GM18505 (cell line): ENCODE data around the gene ADAM19.
A peak's percentile ranks its signal among the peaks of the same experiment; 100 is the strongest.

Experiments used
- ATAC-seq: cut with Tn5 transposase; IDR thresholded peaks from one replicate; pipeline ENCODE4 v1.9.1; 2021; ENCODE audit not compliant: unreplicated experiment
- POLR2A ChIP-seq: IDR thresholded peaks from 4 replicates; pipeline ENCODE4 v1.6.1; 2011; ENCODE audit warnings: borderline replicate concordance; ENCODE audit not compliant: insufficient read depth, insufficient read length; ENCODE audit errors: extremely low read depth

The ADAM19 gene, protein sequence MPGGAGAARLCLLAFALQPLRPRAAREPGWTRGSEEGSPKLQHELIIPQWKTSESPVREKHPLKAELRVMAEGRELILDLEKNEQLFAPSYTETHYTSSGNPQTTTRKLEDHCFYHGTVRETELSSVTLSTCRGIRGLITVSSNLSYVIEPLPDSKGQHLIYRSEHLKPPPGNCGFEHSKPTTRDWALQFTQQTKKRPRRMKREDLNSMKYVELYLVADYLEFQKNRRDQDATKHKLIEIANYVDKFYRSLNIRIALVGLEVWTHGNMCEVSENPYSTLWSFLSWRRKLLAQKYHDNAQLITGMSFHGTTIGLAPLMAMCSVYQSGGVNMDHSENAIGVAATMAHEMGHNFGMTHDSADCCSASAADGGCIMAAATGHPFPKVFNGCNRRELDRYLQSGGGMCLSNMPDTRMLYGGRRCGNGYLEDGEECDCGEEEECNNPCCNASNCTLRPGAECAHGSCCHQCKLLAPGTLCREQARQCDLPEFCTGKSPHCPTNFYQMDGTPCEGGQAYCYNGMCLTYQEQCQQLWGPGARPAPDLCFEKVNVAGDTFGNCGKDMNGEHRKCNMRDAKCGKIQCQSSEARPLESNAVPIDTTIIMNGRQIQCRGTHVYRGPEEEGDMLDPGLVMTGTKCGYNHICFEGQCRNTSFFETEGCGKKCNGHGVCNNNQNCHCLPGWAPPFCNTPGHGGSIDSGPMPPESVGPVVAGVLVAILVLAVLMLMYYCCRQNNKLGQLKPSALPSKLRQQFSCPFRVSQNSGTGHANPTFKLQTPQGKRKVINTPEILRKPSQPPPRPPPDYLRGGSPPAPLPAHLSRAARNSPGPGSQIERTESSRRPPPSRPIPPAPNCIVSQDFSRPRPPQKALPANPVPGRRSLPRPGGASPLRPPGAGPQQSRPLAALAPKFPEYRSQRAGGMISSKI

DNA sequence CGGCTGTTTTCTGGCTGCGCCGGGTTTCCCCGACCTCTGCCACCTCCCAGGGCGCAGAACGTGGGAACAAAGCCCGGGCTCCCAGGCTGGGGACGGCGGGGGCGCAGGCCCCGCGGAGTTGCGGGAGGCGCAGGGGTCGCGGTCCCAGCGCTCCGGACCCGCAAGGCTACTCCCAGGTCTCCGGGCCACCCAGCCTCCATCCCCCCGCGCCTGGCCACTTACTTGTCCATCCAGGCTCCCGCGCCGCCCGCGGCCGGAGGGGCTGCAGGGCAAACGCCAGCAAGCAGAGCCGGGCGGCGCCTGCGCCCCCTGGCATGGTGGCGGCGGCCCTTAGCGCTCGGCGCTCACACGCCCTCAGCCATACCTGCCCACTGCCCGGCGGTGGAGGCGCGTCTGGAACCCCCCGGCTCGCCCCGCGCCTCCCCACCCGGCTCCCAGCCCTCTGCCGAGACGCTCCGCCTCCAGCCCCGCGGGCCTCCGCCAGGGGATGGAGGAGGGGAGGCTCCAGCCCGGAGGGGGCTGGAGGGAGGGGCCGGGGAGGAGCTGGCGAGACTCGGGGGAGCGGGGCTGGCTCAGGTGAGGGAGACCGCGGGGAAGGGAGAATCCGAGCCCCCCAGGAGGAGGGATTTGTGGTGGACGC is at the start of gene ADAM19:
Gene ADAM19 (minus strand): TSS at position 395 of the 640 bp plus-strand sequence. CDS start 79 bp downstream, at position 316.
- ATAC-seq, result peak; percentile 40
- TF ChIP-seq POLR2A, result peak; percentile 70

DNA sequence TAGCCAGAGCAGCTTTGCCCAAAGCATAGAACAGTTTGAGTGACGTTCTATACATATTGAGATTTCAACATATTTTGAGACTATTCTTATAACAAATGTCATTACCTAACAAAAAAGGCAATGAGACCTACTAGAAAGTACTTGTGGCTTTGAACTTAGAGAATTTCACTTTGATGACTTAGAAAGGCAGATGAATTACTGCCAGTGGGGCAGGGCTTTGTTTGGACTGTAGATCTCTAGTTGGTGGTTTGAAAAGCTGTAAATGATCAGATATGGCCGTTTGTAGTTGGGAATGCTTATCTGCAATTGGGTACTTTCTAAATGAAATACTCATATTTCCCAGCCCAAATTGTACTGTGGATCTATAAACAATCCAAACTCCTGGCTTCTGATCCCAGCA is 48.6 kb upstream of the ADAM19 start:
- no peak for TF ChIP-seq POLR2A
- no peak for ATAC-seq

DNA sequence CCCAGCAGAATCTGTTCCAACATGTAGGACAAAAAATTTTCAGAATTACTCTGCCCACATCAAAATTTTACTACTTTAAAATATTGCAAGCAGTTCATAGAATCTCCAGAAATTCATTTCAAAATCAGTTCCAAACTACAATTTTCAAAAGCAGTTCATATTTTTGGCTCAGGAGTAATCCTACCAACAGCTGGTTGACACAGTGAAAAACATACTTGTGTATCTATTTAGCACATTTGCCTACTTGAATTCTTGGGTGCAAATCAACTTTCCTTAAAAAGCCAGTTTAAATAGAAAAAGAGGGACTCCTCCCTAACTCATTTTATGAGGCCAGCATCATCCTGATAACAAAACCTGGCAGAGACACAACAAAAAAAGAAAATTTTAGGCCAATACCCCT is 45.2 kb upstream of the ADAM19 start:
- no peak for TF ChIP-seq POLR2A
- no peak for ATAC-seq

DNA sequence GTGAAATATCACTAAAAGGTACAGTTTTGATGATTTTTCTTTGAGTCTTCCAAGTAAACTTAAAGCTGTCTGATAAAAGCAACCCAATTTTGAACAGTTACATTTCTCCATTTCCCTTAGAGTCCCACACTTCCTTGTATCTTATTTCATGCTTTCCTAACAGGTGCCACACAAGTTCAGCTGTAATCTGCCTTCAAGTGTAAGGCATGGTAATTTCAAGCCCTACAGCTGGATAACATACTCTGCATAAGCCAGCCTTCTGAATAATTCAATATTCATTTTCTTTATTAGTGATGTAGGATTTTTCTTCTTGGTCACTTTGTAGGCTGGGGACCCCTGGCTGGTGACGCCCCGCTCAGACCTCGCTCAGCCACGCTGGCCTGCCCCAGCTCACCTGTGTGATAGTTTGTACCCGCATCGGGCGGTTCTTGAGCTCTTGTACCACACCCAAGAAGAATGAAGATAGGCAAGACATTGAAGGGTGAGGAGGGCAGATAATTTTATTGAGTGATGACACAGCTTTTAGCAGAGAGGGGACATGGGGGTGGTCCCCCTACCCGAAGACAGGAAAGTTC is 42.7 kb upstream of the ADAM19 start:
- no peak for TF ChIP-seq POLR2A
- ATAC-seq, result no peak

DNA sequence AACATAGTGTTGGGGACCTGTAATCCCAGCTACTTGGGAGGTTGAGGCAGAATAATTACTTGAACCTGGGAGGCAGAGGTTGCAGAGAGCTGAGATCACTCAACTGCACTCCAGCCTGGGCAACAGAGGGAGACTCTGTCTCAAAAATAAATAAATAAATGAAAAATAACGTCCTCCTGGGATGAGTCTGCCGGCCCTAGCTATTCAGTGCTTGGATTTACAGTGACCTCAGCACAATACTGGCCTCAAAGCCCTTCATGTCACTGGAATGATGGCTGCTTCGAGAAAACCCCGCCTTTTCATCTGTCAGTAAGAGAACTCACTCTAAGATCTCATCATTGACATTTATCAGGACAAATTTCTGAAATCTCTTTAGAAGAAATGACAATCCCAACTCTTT is 41.2 kb upstream of the ADAM19 start:
- ATAC-seq, result no peak
- TF ChIP-seq POLR2A, result no peak

DNA sequence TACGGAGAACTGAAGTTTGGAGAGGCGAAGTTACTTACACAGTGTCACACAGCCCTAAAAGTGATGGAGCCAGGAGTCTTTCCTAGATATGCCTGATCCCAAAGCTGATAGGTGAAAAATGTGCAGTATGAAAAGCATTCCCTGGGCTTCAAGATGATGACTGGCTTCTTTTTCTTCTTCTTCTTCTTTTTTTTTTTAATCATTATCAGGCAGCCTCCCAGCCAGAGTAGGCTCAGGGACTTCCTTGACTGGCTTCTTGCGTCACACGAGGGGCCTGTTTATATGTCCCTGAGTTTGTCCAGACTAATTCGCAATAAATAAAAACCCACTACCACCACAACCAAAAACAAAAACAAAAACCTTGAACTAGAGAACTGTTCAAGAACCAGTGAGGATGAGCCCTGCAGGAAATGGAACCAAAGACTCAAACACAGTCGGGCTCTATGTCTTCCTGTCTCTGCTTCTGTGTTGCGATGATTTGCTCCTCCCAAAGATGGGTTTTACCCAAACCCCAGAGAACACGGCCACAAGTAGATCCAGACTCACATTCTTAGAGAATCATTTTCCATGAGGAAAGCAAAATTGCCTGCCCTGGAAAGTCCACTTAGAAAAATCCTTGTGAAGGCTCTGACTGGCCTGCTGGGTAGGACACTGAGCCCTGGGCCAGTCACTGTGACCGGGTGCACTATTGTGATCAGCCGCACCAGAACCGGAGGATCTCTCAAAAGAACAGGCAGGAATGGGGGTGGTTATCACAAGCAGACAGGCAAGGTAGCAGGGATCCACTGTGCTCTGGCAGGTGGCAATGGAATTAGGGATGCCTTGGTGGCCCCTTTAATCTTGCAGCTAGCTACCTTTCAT is 38.0 kb upstream of the ADAM19 start:
- no peak for ATAC-seq
- no peak for TF ChIP-seq POLR2A

DNA sequence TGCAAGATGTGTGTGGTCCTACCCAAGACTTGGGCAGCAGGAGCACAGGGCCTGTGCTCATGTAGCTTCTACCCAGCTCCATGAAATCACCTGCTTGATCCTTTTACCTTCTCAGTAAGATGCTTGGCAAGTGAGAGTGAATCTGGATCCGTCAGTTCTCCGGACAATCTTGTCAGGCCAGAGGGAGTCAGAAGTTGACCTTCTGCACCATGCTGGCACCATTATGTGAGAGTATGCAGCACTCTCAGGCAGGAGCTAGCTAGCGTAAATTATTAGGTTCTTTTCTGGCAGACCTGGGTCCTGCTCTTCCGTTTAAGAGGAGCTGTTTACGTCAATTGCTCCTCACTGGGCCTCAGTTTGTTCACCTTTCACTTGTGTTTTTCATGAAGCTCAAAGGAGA is 37.0 kb upstream of the ADAM19 start:
- no peak for ATAC-seq
- no peak for TF ChIP-seq POLR2A

DNA sequence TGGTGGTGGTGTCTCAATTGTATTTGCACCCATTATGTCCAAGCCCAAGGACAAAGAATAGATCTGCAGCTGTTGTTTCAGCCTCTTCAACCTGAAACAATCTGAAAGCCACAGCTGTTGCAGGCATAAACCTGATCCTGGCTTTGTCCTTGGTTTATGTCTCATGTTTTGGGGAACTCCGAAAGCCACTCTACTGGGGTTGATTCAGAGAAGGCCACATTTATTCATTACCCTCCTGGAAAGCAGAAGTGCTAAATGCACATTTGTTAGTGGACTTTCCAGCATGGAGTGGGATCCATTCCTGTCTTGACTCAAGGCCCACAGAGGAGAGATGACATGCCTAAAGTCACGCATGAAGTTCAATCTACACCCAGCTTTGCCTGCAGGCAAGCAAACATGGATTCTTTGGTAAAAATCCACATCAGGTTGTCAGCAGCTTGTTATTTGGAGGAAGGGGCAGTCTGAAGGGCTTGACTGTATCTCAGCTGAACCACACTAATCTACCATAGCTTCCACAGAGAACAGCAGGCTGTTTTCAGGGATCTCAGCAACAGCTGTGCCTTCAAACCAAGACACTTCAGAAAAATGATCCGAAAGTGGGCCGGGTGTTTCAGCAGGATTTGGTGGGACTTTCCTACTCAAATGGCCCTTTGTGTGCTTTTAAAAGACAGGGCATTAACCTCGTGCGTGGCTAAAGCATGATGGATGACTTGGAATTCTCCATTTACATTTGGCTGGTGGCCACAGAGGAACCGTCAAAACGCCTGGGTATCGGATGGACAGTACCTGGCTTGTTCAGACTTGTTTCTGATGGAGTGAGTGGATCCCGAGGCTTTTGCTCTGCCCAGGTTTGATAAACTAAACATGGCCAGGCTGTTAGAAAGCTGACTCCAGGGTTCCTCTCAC is 36.2 kb upstream of the ADAM19 start:
- TF ChIP-seq POLR2A, result no peak
- ATAC-seq, result peak; percentile 46

DNA sequence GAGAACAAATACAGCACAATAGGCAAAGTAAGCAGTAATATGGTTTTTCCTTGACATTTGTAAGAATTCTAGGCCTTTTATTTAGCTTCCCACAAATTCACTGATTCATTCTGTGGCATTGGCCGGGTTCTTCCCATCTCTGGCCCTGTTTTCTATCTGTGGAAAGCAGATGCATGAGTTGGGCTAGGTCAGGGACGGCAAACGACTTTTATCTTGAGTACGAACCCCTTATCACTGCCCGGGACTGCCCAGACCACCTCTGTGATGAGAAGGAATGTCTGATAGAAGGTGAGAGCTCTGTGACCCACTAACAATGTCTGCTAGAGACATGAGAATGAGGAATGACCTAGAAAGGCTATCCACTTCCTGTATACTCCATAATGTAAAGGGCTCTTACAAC is 35.4 kb upstream of the ADAM19 start:
- no peak for ATAC-seq
- no peak for TF ChIP-seq POLR2A

DNA sequence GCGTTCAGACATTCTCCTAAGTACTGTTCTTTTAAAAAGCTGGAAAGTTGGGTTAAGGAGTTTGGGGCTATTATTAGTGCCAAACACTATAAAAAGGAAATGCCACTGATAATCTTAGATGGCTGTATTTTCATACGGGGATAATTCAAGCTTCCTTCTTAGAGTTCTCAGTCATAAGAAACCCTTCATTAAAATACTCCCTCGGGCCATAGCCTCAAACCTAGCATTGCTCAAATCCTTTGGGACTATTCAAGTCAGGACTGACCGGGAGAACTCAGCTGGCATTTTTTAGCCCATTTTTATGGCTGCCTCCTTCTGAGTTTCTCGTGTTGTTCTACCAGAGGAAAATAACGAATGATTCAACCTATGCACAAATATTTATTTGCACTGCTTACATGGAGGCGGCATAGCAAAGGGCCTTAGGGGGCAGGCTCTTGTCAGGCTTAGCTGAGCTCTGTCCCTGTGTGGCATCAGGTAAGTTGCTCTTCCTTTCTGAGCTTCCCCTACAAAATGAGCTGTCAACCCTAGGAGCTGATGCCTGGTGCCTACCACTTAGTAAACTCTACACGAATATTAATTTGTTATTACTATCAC is 33.5 kb upstream of the ADAM19 start:
- no peak for TF ChIP-seq POLR2A
- no peak for ATAC-seq
